Measurements from ENCODE around the gene MAP1LC3B2. TPM values are rescaled to one million over a fixed set of nuclear protein-coding genes. Genes with fewer than 3 reads are reported as not detected.

Gene MAP1LC3B2
- total RNA-seq, 1 experiment from 2014 or later, result 1.5 TPM

- Histone ChIP-seq H2AFZ (ENCODE audit: low read length) (no peak overlapping the region), H3K14ac (ENCODE audit: insufficient read depth, low read length) (no peak overlapping the region), H2BK5ac (ENCODE audit: insufficient read length, low read length) (no peak overlapping the region), H3K23me2 (ENCODE audit: insufficient read length, low read depth, low read length, poor library complexity, severe bottlenecking) (no peaks in the 10 kb centered on the region), H3K23ac (ENCODE audit: insufficient read length, low read depth, low read length) (no peak overlapping the region), H2BK20ac (ENCODE audit: low read depth, low read length, poor library complexity, severe bottlenecking) (no peak overlapping the region), H3K4me1 (ENCODE audit: insufficient read depth, low read length) (no peaks in the 10 kb centered on the region), H2AK5ac (ENCODE audit: insufficient read length, low read length) (no peak overlapping the region), H2BK12ac (ENCODE audit: insufficient read length, low read depth, low read length) (no peak overlapping the region), H4K8ac (replicated peaks; ENCODE audit: insufficient read length, low read depth, low read length) (no peak overlapping the region), H3K79me1 (ENCODE audit: insufficient read depth, low read depth, low read length, poor library complexity, severe bottlenecking) (no peaks in the 10 kb centered on the region), H3K56ac (ENCODE audit: insufficient read length, low read depth, low read length) (no peak overlapping the region), H3K18ac (ENCODE audit: insufficient read length, low read depth, low read length) (no peak overlapping the region), H3K4me2 (ENCODE audit: insufficient read depth, insufficient read length, low read length) (no peak overlapping the region), H4K5ac (ENCODE audit: insufficient read length, low read depth, low read length) (no peak overlapping the region), H3K9ac (ENCODE audit: extremely low read depth, insufficient read length, low read length) (no peak overlapping the region), H3K79me2 (ENCODE audit: insufficient read depth, low read length) (no peaks in the 10 kb centered on the region), H4K91ac (ENCODE audit: insufficient read length, low read depth, low read length) (no peak overlapping the region), H2BK120ac (ENCODE audit: low read depth, low read length, poor library complexity, severe bottlenecking) (no peak overlapping the region), H3T11ph (ENCODE audit: low read length) (no peak overlapping the region), H3K27me3 (ENCODE audit: insufficient read depth, low read length) (no peaks in the 10 kb centered on the region), H2BK15ac (ENCODE audit: low read depth, low read length) (no peak overlapping the region), H3K9me3 (ENCODE audit: control insufficient read depth, low read depth, low read length) (no peaks in the 10 kb centered on the region), H3K4ac (ENCODE audit: low read depth, low read length) (no peak overlapping the region), H3K27ac (ENCODE audit: insufficient read length, low read depth, low read length) (no peak overlapping the region), H4K20me1 (ENCODE audit: control insufficient read depth, insufficient read depth, insufficient read length) (no peaks in the 10 kb centered on the region)
- H3K36me3 Mint-ChIP-seq (ENCODE audit: insufficient read depth in 1 of 3, low read depth in 3 of 3), result no peaks in the 10 kb centered on the region
- no peak overlapping the region for H3K4me3 Mint-ChIP-seq
- H3K4me1 Mint-ChIP-seq, result peaks cover 9 to 19% of the 10 kb centered on the region in 2 experiments
- no peak for DNase-seq
- no peak overlapping the region for H3K27ac Mint-ChIP-seq
- no peaks in the 10 kb centered on the region for H3K9me3 Mint-ChIP-seq
- H3K27me3 Mint-ChIP-seq (ENCODE audit: low read depth), result no peaks in the 10 kb centered on the region
- no CpG with 5 or more reads among the region's 6 CpGs for WGBS (ENCODE audit: extremely low coverage, insufficient read length, low lambda C conversion rate)
- no peak for TF ChIP-seq CTCF (conservative IDR thresholded peaks at IDR 0.05)
Measured at GRCh38 chr12:116545144-116545543, 14.0 kb upstream of the MAP1LC3B2 start.
